ENCODE data around the gene MPHOSPH10. TPM values are rescaled to one million over a fixed set of nuclear protein-coding genes. Genes with fewer than 3 reads are reported as not detected.

Gene MPHOSPH10
- total RNA-seq, 1 experiment from 2014 or later, result 26.9 TPM

DNA sequence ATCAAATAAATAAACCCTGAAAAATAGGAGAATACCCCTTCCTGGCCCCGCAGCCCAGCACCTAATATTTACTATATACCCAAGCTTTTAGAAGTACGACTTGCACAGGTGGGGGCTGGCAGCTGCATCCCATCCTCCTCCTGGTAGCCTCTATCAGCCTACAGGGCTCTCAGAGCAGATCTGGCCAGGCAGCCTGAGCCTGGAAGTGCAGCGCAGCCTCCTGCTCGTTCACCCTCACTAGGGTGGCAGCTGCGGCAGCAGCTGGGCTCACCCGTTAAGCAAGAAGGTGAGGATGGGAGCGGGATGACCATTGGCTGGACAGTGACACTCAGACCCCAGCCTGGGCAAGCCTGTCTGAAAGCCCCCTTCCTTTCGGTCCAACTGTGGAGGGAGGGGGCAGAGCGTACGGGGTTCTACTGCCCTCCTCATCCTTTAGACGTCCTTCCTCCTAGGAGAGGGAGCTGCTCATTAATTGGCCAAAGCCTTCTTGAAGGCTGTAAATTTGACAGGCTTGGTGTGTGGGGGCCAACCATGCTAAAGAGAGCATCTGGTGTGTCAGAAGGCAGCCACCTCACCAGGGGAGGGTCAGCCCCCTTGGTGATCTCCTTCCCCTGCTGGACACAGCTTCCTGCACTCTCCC is 23.3 kb downstream of the MPHOSPH10 start:
- peaks cover 11% of the 10 kb centered on the region for H3K36me3 ChIP-seq (ENCODE audit: low read depth)
- no TSS peak for BruUV-seq (replicated peaks)
- no peaks in the 10 kb centered on the region for H4K20me1 ChIP-seq (ENCODE audit: insufficient read depth)
- no peaks in the 10 kb centered on the region for H3K79me2 ChIP-seq (ENCODE audit: low read depth)
- no peak overlapping the region for H2AFZ ChIP-seq
- ChIA-PET CTCF (interaction anchor here (0.7 kb wide), 1 partner anchor 877 kb away, joined by 3 read pairs; no protein-coding TSS in a partner anchor), POLR2A (ENCODE audit: unreplicated experiment) (no interaction called here)
- no peaks in the 10 kb centered on the region for H3K9me3 ChIP-seq (ENCODE audit: insufficient read depth, low read depth)
- no peaks in the 10 kb centered on the region for H3K27me3 ChIP-seq (ENCODE audit: insufficient read depth, low read depth)
- TF ChIP-seq, protein P1, sequence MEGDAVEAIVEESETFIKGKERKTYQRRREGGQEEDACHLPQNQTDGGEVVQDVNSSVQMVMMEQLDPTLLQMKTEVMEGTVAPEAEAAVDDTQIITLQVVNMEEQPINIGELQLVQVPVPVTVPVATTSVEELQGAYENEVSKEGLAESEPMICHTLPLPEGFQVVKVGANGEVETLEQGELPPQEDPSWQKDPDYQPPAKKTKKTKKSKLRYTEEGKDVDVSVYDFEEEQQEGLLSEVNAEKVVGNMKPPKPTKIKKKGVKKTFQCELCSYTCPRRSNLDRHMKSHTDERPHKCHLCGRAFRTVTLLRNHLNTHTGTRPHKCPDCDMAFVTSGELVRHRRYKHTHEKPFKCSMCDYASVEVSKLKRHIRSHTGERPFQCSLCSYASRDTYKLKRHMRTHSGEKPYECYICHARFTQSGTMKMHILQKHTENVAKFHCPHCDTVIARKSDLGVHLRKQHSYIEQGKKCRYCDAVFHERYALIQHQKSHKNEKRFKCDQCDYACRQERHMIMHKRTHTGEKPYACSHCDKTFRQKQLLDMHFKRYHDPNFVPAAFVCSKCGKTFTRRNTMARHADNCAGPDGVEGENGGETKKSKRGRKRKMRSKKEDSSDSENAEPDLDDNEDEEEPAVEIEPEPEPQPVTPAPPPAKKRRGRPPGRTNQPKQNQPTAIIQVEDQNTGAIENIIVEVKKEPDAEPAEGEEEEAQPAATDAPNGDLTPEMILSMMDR (conservative IDR thresholded peaks at IDR 0.05), result no peak
- TF ChIP-seq EZH2 (IDR thresholded peaks at IDR 0.05; ENCODE audit: low read depth), result no peak
- intact Hi-C loops (cut with micrococcal nuclease; ENCODE audit: unreplicated experiment), result loop anchor here (10.0 kb wide), 1 partner anchor 289 kb away; no protein-coding TSS in a partner anchor
- H3K4me1 ChIP-seq (replicated peaks; ENCODE audit: insufficient read depth), result no peaks in the 10 kb centered on the region
- H3K27ac ChIP-seq, result no peak overlapping the region
- H3K4me2 ChIP-seq, result no peak overlapping the region
- no peaks in the 10 kb centered on the region for H3K9me2 ChIP-seq (ENCODE audit: insufficient read depth)
- H3K4me3 ChIP-seq, result no peak overlapping the region
- H3F3A ChIP-seq (ENCODE audit: insufficient read depth, low read depth), result peaks cover 4% of the 10 kb centered on the region; the same call in 1 of the 2 replicates
- no peak for DNase-seq

DNA sequence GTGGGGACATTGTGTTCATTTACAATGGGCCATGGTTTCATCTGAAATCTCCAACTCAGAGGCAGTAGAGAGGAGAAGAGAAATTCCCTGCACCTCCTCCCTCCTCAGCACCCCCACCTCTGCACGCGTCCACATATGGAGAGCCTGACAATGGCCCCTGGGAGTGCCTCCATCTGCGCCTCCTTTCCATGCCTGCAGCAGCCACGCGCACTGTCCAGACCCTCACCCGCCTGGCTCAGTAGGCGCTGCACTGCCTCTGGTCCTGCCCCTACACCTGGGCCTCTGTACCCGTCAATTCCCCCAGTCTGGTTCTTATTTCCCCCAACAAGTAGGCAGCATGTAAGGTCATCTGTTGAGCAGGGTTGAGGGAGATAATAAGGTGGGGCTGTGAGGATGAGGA is 23.8 kb downstream of the MPHOSPH10 start:
- no peak overlapping the region for H2AFZ ChIP-seq
- H3K36me3 ChIP-seq (ENCODE audit: low read depth), result peaks cover 5% of the 10 kb centered on the region
- ChIA-PET CTCF (interaction anchor here (0.8 to 0.9 kb wide), 2 partner anchors 54 to 365 kb away, joined by 3 to 4 read pairs; no protein-coding TSS in a partner anchor), POLR2A (ENCODE audit: unreplicated experiment) (interaction anchor here (0.6 kb wide), 1 partner anchor 130 kb away, joined by 3 read pairs; no protein-coding TSS in a partner anchor)
- H3K27me3 ChIP-seq (ENCODE audit: insufficient read depth, low read depth), result no peaks in the 10 kb centered on the region
- no TSS peak for BruUV-seq (replicated peaks)
- TF ChIP-seq, protein P1 (conservative IDR thresholded peaks at IDR 0.05), result no peak
- no peak for TF ChIP-seq EZH2 (IDR thresholded peaks at IDR 0.05; ENCODE audit: low read depth)
- no peak for DNase-seq
- H4K20me1 ChIP-seq (ENCODE audit: insufficient read depth), result no peaks in the 10 kb centered on the region
- intact Hi-C loops (cut with micrococcal nuclease; ENCODE audit: unreplicated experiment), result loop anchor here (10.0 kb wide), 1 partner anchor 289 kb away; no protein-coding TSS in a partner anchor
- no peaks in the 10 kb centered on the region for H3K79me2 ChIP-seq (ENCODE audit: low read depth)
- no peak overlapping the region for H3K4me3 ChIP-seq
- peaks cover 4% of the 10 kb centered on the region; the same call in 1 of the 2 replicates for H3F3A ChIP-seq (ENCODE audit: insufficient read depth, low read depth)
- H3K4me2 ChIP-seq, result no peak overlapping the region
- no peaks in the 10 kb centered on the region for H3K4me1 ChIP-seq (replicated peaks; ENCODE audit: insufficient read depth)
- no peaks in the 10 kb centered on the region for H3K9me3 ChIP-seq (ENCODE audit: insufficient read depth, low read depth)
- H3K9me2 ChIP-seq (ENCODE audit: insufficient read depth), result no peaks in the 10 kb centered on the region
- no peak overlapping the region for H3K27ac ChIP-seq

- H3K9me2 ChIP-seq (ENCODE audit: insufficient read depth), result no peaks in the 10 kb centered on the region
- no peaks in the 10 kb centered on the region for H3K79me2 ChIP-seq (ENCODE audit: low read depth)
- no TSS peak for BruUV-seq (replicated peaks)
- H2AFZ ChIP-seq, result no peak overlapping the region
- no peaks in the 10 kb centered on the region for H3K27me3 ChIP-seq (ENCODE audit: insufficient read depth, low read depth)
- H3K9me3 ChIP-seq (ENCODE audit: insufficient read depth, low read depth), result no peaks in the 10 kb centered on the region
- TF ChIP-seq, protein P1 (conservative IDR thresholded peaks at IDR 0.05), result peak; percentile 36; the same call in 1 of the 2 replicates
- TF ChIP-seq EZH2 (IDR thresholded peaks at IDR 0.05; ENCODE audit: low read depth), result no peak
- no peaks in the 10 kb centered on the region for H4K20me1 ChIP-seq (ENCODE audit: insufficient read depth)
- DNase-seq, result peak; percentile 27 to 44
- intact Hi-C loops (cut with micrococcal nuclease; ENCODE audit: unreplicated experiment), result loop anchor here (5.0 to 10.0 kb wide), 2 partner anchors 290 to 358 kb away; no protein-coding TSS in a partner anchor
- H3K4me1 ChIP-seq (replicated peaks; ENCODE audit: insufficient read depth), result no peaks in the 10 kb centered on the region
- no peak overlapping the region for H3K27ac ChIP-seq
- H3K4me3 ChIP-seq, result no peak overlapping the region
- H3F3A ChIP-seq (ENCODE audit: insufficient read depth, low read depth), result no peaks in the 10 kb centered on the region
- CTCF ChIA-PET, result interaction anchor here (0.8 to 0.9 kb wide), 2 partner anchors 54 to 366 kb away, joined by 3 to 4 read pairs; no protein-coding TSS in a partner anchor
- H3K36me3 ChIP-seq (ENCODE audit: low read depth), result no peaks in the 10 kb centered on the region
- H3K4me2 ChIP-seq, result no peak overlapping the region
- POLR2A ChIA-PET (ENCODE audit: unreplicated experiment), result interaction anchor here (0.6 to 0.7 kb wide), 2 partner anchors 13 to 131 kb away, joined by 3 read pairs; no protein-coding TSS in a partner anchor
Measured at GRCh38 chr2:71154798-71155197, 24.4 kb downstream of the MPHOSPH10 start.

All from PC-9 (cell line).